OCI-LY1 (cell line): ENCODE results near the gene TRIM39.

ENCODE experiments used
- H2AFZ ChIP-seq: fragments of 200-600 bp; sonication (generic), shearing (Covaris generic); 2 replicates; pipeline ENCODE4 v1.6.0; 2014; ENCODE audit warnings: antibody characterized with exemption, mild to moderate bottlenecking, low read length
- H3F3A ChIP-seq: fragments of 200-600 bp; sonication (generic), shearing (Covaris generic); 2 replicates; pipeline ENCODE4 v1.6.0; 2014; ENCODE audit warnings: mild to moderate bottlenecking, antibody characterized with exemption, low read length, moderate library complexity; ENCODE audit not compliant: insufficient read depth
- H3K27ac ChIP-seq: fragments of 200-600 bp; sonication (generic); 2 replicates; pipeline ENCODE4 v1.5.1; 2014; ENCODE audit warnings: low read length, mixed run types, mild to moderate bottlenecking, low read depth; ENCODE audit not compliant: poor library complexity, severe bottlenecking
- H3K27me3 ChIP-seq: fragments of 200-600 bp; sonication (generic); 2 replicates; pipeline ENCODE4 v1.6.0; 2014; ENCODE audit warnings: antibody characterized with exemption, mild to moderate bottlenecking, low read length, moderate library complexity; ENCODE audit not compliant: insufficient read depth
- H3K36me3 ChIP-seq: fragments of 200-600 bp; sonication (generic); 2 replicates; pipeline ENCODE4 v1.6.1; 2014; ENCODE audit warnings: mild to moderate bottlenecking, antibody characterized with exemption, low read length, moderate library complexity, mixed read lengths; ENCODE audit not compliant: insufficient read depth
- H3K4me1 ChIP-seq: fragments of 200-600 bp; sonication (generic); 2 replicates; pipeline ENCODE4 v1.5.1; 2014; ENCODE audit warnings: mild to moderate bottlenecking, low read length, moderate library complexity; ENCODE audit not compliant: insufficient read depth, severe bottlenecking
- H3K4me2 ChIP-seq: fragments of 200-600 bp; sonication (generic), shearing (Covaris generic); 2 replicates; pipeline ENCODE4 v1.6.1; 2014; ENCODE audit warnings: low read length
- H3K4me3 ChIP-seq: fragments of 200-600 bp; sonication (generic); 2 replicates; pipeline ENCODE4 v1.5.1; 2014; ENCODE audit warnings: low read length, low read depth, mild to moderate bottlenecking, mixed read lengths; ENCODE audit not compliant: poor library complexity, severe bottlenecking
- H3K79me2 ChIP-seq: fragments of 200-600 bp; shearing (Covaris generic); 2 replicates; pipeline ENCODE4 v1.6.1; 2016; ENCODE audit warnings: mixed run types, low read length, mixed read lengths; ENCODE audit not compliant: insufficient read depth
- H3K9ac ChIP-seq: fragments of 200-600 bp; sonication (generic), shearing (Covaris generic); 2 replicates; pipeline ENCODE4 v1.6.1; 2014; ENCODE audit warnings: mild to moderate bottlenecking, low read length, mixed read lengths
- H3K9me2 ChIP-seq: fragments of 200-600 bp; sonication (generic), shearing (Covaris generic); 2 replicates; pipeline ENCODE4 v1.6.1; 2014; ENCODE audit warnings: low read depth, mild to moderate bottlenecking, low read length, mixed read lengths
- H3K9me3 ChIP-seq: fragments of 200-600 bp; shearing (Covaris generic); 2 replicates; pipeline ENCODE4 v1.6.1; 2014; ENCODE audit warnings: low read length, mixed read lengths
- H4K20me1 ChIP-seq: fragments of 200-600 bp; sonication (generic), shearing (Covaris generic); 2 replicates; pipeline ENCODE4 v1.6.0; 2016; ENCODE audit warnings: mild to moderate bottlenecking, low read length; ENCODE audit not compliant: insufficient read depth
- EZH2 ChIP-seq: fragments of 200-600 bp; sonication (generic), shearing (Covaris generic); IDR thresholded peaks from 2 replicates; pipeline ENCODE4 v1.8.0; 2017; ENCODE audit warnings: borderline replicate concordance, mixed run types, mild to moderate bottlenecking, antibody characterized with exemption, low read length, moderate library complexity, mixed read lengths
- TF ChIP-seq, protein P1 (sequence below): fragments of 200-600 bp; sonication (generic), shearing (Covaris generic); IDR thresholded peaks from 2 replicates; pipeline ENCODE4 v1.5.1; 2017; ENCODE audit warnings: mild to moderate bottlenecking, antibody characterized with exemption, low read length, moderate library complexity, mixed read lengths

The TRIM39 gene

DNA sequence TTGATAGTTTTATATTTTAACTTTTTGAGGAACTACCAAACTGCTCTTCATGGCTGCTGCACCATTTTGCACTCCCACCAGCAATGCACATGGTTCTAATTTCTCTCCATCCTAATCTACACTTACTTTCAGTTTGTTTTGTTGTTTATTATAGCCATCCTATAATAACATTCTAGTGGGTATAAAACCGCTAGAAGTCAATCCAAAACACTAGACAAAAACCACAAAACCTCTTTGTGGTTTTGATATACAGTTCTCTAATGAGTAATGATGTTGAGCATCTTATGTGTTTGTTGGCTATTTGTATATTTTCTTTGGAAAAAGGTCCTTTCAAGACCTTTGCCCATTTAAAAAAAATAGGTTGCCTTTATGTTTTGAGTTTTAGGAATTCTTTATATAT, 23.8 kb downstream of the TRIM39 start:
- TF ChIP-seq, protein P1, sequence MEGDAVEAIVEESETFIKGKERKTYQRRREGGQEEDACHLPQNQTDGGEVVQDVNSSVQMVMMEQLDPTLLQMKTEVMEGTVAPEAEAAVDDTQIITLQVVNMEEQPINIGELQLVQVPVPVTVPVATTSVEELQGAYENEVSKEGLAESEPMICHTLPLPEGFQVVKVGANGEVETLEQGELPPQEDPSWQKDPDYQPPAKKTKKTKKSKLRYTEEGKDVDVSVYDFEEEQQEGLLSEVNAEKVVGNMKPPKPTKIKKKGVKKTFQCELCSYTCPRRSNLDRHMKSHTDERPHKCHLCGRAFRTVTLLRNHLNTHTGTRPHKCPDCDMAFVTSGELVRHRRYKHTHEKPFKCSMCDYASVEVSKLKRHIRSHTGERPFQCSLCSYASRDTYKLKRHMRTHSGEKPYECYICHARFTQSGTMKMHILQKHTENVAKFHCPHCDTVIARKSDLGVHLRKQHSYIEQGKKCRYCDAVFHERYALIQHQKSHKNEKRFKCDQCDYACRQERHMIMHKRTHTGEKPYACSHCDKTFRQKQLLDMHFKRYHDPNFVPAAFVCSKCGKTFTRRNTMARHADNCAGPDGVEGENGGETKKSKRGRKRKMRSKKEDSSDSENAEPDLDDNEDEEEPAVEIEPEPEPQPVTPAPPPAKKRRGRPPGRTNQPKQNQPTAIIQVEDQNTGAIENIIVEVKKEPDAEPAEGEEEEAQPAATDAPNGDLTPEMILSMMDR: no peak
- Histone ChIP-seq H3K9me3 (no peaks in the 10 kb centered on the region), H4K20me1 (no peaks in the 10 kb centered on the region), H3F3A (0 out of 2 replicates have a peak, but pooled peaks cover 3% of the 10 kb centered on the region), H3K4me3 (no peak overlapping the region), H3K9me2 (no peaks in the 10 kb centered on the region), H3K27me3 (no peaks in the 10 kb centered on the region), H3K79me2 (no peaks in the 10 kb centered on the region), H3K4me1 (peaks cover 9% of the 10 kb centered on the region), H3K27ac (no peak overlapping the region), H3K36me3 (peaks cover 16% of the 10 kb centered on the region), H3K9ac (no peak overlapping the region), H3K4me2 (no peak overlapping the region), H2AFZ (no peak overlapping the region)

DNA sequence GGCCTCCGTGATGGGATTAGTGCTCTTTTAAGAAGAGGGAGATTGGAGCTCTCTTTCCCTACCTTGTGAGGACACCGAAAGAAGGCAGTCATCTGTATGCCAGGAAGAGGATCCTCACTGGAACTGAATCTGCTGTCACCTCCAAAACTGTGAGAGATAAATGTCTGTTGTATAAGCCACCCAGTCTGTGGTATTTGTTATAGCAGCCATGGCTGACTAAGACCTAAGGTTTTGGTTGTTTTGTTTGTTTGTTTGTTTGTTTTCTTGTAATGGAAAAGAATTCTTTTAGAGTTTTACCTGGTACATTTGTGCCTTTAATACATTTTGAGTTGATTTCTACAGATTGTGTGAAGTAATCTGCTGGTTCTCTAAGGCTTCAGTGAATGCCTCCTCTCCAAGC, 25.8 kb downstream of the TRIM39 start:
- Histone ChIP-seq H3K4me3 (no peak overlapping the region), H3F3A (0 out of 2 replicates have a peak, but pooled peaks cover 3% of the 10 kb centered on the region), H2AFZ (no peak overlapping the region), H3K4me2 (no peak overlapping the region), H3K4me1 (peaks cover under 1% of the 10 kb centered on the region), H4K20me1 (no peaks in the 10 kb centered on the region), H3K9me2 (no peaks in the 10 kb centered on the region), H3K9me3 (no peaks in the 10 kb centered on the region), H3K79me2 (no peaks in the 10 kb centered on the region), H3K36me3 (peaks cover 2% of the 10 kb centered on the region; the same call in 1 of the 2 replicates), H3K27me3 (no peaks in the 10 kb centered on the region), H3K9ac (no peak overlapping the region), H3K27ac (no peak overlapping the region)
- no peak for TF ChIP-seq EZH2
- TF ChIP-seq, protein P1: no peak

DNA sequence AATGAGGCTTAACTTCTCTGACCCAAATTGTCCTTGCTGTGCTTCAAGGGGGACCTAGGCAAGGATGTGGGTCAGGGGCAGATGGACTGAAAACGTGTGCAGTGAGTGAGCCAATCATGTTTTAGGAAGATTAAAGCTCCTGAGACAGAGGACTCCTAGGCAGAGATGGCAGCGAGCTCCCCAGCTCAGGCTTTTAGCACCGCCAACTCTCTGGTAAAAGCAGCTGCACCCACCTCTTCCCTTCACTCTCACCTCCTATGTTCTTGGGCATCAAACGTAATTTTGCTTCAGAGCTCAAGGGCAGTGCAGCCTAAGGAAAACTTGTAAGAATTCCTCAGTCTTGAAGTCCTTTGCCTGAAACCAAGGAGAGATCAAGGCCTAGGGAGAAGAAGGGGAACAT, 28.6 kb downstream of the TRIM39 start:
- no peak overlapping the region for H3K4me3 ChIP-seq

More for the DNA sequence above, 28.6 kb downstream of the TRIM39 start:
- Histone ChIP-seq H2AFZ (no peak overlapping the region), H3K4me2 (no peak overlapping the region), H4K20me1 (no peaks in the 10 kb centered on the region), H3K4me1 (peaks cover 4% of the 10 kb centered on the region), H3K27ac (no peak overlapping the region), H3F3A (0 out of 2 replicates have a peak, but pooled peaks cover 3% of the 10 kb centered on the region), H3K9me3 (no peaks in the 10 kb centered on the region), H3K36me3 (no peaks in the 10 kb centered on the region), H3K79me2 (no peaks in the 10 kb centered on the region), H3K27me3 (no peaks in the 10 kb centered on the region), H3K9me2 (no peaks in the 10 kb centered on the region), H3K9ac (no peak overlapping the region)
- TF ChIP-seq, protein P1: no peak
- TF ChIP-seq EZH2: no peak
